ENCODE measurements around the gene MFSD1. TPM values are rescaled to one million over a fixed set of nuclear protein-coding genes. Genes with fewer than 3 reads are reported as not detected.

MFSD1 gene
- total and polyA plus RNA-seq, 2 of the 13 experiments (the other 11 are each of a cell fraction or from before 2014, with no cell fraction given) = 17.3 to 37.9 TPM

DNA sequence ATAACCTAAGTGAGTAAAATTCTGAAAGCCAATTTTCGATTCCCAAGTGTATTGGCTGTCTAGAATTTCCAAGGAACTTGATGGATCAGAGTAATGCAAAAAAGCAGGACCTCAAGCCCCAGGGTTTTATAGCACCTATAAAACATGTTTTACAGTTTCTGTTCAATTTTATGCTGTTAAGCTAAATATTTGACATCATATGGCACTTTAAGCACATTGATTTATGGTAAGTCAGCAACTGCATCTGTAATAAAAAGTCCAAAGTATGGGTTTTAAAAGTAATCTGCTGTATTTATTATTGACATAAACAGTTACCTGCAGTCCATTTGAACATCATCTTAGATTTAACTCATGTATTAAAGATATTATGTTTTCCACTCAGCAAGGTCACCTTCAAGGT is 20.0 kb upstream of the MFSD1 start:
- ChIA-PET CTCF (ENCODE audit: low intra/inter-chr PET ratio, low total read pairs) (no interaction called here), POLR2A (no interaction called here)
- Histone ChIP-seq H3K4me2 (ENCODE audit: low read depth, low read length) (no peak overlapping the region), H3K4me3 (replicated peaks in 1 of 3; ENCODE audit: insufficient read depth in 1 of 3, low read depth in 2 of 3, low read length in 3 of 3) (no peak overlapping the region), H3K9ac (ENCODE audit: insufficient read depth, low read depth, low read length) (no peak overlapping the region), H3K27ac (ENCODE audit: extremely low read length, insufficient read depth, low read length) (no peak overlapping the region), H4K20me1 (ENCODE audit: insufficient read depth, low read length) (no peaks in the 10 kb centered on the region), H3K36me3 (replicated peaks in 1 of 2; ENCODE audit: control insufficient read depth in 1 of 2, insufficient read depth in 2 of 2, low read length in 2 of 2) (no peaks in the 10 kb centered on the region), H3K9me3 (ENCODE audit: low read length) (no peaks in the 10 kb centered on the region), H3K79me2 (ENCODE audit: insufficient read depth, low read length) (no peaks in the 10 kb centered on the region), H3K27me3 (ENCODE audit: control insufficient read depth in 1 of 2, insufficient read depth in 2 of 2, low read length in 2 of 2) (no peaks in the 10 kb centered on the region), H3K4me1 (ENCODE audit: insufficient read depth, low read length) (no peaks in the 10 kb centered on the region), H2AFZ (ENCODE audit: low read length) (no peak overlapping the region)
- BruUV-seq (replicated peaks) = no TSS peak
- DNase-seq (ENCODE audit: low spot score) (no peak), FAIRE-seq (no peak), ATAC-seq (no peak)
- WGBS (ENCODE audit: low lambda C conversion rate) = 13% methylated on average over 1 of the region's 1 CpG
- no peak for TF ChIP-seq GABPB1 (CRISPR knock-in tag; IDR thresholded peaks at IDR 0.05)
- no peak for TF ChIP-seq THYN1 (CRISPR knock-in tag; IDR thresholded peaks at IDR 0.05; ENCODE audit: borderline replicate concordance, low read depth)
- no peak for TF ChIP-seq ZBTB38 (CRISPR knock-in tag; IDR thresholded peaks at IDR 0.05)
- in situ Hi-C loops (cut with HindIII; ENCODE audit: extremely low pct_ligation_motif_present, low pct_unique_long_range_greater_than_20kb) (loop anchor here (25.0 kb wide), 1 partner anchor 245 kb away; no protein-coding TSS in a partner anchor), intact Hi-C loops (cut with micrococcal nuclease; ENCODE audit: unreplicated experiment) (no loop called here)

DNA sequence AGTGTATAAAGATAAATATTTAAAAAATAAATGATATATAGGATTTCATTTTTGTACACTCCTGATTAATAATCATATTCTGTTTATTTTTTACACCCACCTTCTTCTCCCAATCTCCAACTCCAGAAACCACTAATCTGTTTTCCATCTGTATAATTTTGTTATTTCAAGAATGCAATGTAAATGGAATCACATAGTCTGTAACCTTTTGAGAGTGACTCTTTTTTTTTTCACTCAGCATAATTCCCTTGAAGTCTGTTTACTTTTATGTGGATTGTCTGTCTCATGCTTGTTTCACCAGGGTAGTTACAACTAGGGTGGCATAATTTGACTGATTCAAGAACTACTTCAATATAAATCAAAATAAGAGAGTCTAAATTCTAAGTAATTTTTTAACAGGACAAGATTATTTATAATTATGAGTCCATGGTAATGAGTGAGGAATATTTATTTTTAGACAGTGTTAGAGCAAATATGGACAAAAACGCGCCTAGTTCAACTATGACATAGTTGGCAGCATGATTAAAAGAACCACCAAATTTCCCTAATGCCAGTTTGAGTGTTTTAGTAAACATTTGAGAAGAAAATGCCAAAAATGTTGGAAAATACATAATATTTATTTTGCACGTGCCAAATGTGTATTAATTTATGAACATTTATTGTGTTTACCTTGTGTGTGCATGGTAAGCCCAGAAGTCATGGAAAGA is 19.4 kb upstream of the MFSD1 start:
- Histone ChIP-seq H3K4me1 (ENCODE audit: insufficient read depth, low read length) (no peaks in the 10 kb centered on the region), H3K36me3 (replicated peaks in 1 of 2; ENCODE audit: control insufficient read depth in 1 of 2, insufficient read depth in 2 of 2, low read length in 2 of 2) (no peaks in the 10 kb centered on the region), H2AFZ (ENCODE audit: low read length) (no peak overlapping the region), H3K27ac (ENCODE audit: extremely low read length, insufficient read depth, low read length) (no peak overlapping the region), H3K27me3 (ENCODE audit: control insufficient read depth in 1 of 2, insufficient read depth in 2 of 2, low read length in 2 of 2) (no peaks in the 10 kb centered on the region), H4K20me1 (ENCODE audit: insufficient read depth, low read length) (no peaks in the 10 kb centered on the region), H3K9ac (ENCODE audit: insufficient read depth, low read depth, low read length) (no peak overlapping the region), H3K79me2 (ENCODE audit: insufficient read depth, low read length) (no peaks in the 10 kb centered on the region), H3K9me3 (ENCODE audit: low read length) (no peaks in the 10 kb centered on the region), H3K4me2 (ENCODE audit: low read depth, low read length) (no peak overlapping the region), H3K4me3 (replicated peaks in 1 of 3; ENCODE audit: insufficient read depth in 1 of 3, low read depth in 2 of 3, low read length in 3 of 3) (no peak overlapping the region)
- TF ChIP-seq NONO (IDR thresholded peaks at IDR 0.05) = no peak
- no peak for TF ChIP-seq NONO (CRISPR knock-in tag; conservative IDR thresholded peaks at IDR 0.05)
- TF ChIP-seq, protein P1, sequence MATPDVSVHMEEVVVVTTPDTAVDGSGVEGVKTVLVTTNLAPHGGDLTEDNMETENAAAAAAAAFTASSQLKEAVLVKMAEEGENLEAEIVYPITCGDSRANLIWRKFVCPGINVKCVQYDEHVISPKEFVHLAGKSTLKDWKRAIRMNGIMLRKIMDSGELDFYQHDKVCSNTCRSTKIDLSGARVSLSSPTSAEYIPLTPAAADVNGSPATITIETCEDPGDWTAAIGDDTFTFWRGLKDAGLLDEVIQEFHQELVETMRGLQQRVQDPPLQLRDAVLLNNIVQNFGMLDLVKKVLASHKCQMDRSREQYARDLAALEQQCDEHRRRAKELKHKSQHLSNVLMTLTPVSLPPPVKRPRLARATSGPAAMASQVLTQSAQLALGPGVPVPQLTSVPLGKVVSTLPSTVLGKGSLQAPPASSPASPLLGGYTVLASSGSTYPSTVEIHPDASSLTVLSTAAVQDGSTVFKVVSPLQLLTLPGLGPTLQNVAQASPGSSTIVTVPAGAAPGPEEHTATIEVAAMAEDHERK (CRISPR knock-in tag; IDR thresholded peaks at IDR 0.05; ENCODE audit: low read depth) = no peak
- TF ChIP-seq MEIS2 (CRISPR knock-in tag; IDR thresholded peaks at IDR 0.05) = no peak
- no peak for TF ChIP-seq HES4 (CRISPR knock-in tag; IDR thresholded peaks at IDR 0.05; ENCODE audit: borderline replicate concordance)
- TF ChIP-seq MXI1 (IDR thresholded peaks at IDR 0.05; ENCODE audit: borderline replicate concordance, low read depth, low read length) = no peak
- no peak for TF ChIP-seq ELF3 (CRISPR knock-in tag; IDR thresholded peaks at IDR 0.05)
- no peak for TF ChIP-seq ZNF546 (CRISPR knock-in tag; conservative IDR thresholded peaks at IDR 0.05)
- TF ChIP-seq HDAC1 (CRISPR knock-in tag; IDR thresholded peaks at IDR 0.05) = no peak
- TF ChIP-seq ZNF547 (CRISPR knock-in tag; IDR thresholded peaks at IDR 0.05) = no peak
- TF ChIP-seq DNMT3B (CRISPR knock-in tag; conservative IDR thresholded peaks at IDR 0.05) = no peak
- no peak for TF ChIP-seq ZNF775 (CRISPR knock-in tag; IDR thresholded peaks at IDR 0.05; ENCODE audit: borderline replicate concordance)
- CTCF ChIA-PET (ENCODE audit: low intra/inter-chr PET ratio, low total read pairs) = no interaction called here
- no peak for DNase-seq (ENCODE audit: low spot score)
- in situ Hi-C loops (cut with HindIII; ENCODE audit: extremely low pct_ligation_motif_present, low pct_unique_long_range_greater_than_20kb) (loop anchor here (25.0 kb wide), 1 partner anchor 245 kb away; no protein-coding TSS in a partner anchor), intact Hi-C loops (cut with micrococcal nuclease; ENCODE audit: unreplicated experiment) (no loop called here)
- ATAC-seq = no peak
- POLR2A ChIA-PET = no interaction called here
- no peak for FAIRE-seq
- WGBS (ENCODE audit: low lambda C conversion rate) = 78% methylated on average over 3 of the region's 3 CpGs
- BruUV-seq (replicated peaks) = no TSS peak

Data from HepG2 (cell line).